Naive thymus-derived CD4-positive, alpha-beta T cell (primary cell): ENCODE measurements around the gene PIEZO2. TPM values are rescaled to one million over a fixed set of nuclear protein-coding genes. Genes with fewer than 3 reads are reported as not detected.

Experiments used
- ATAC-seq: fragments of 150-1000 bp; cut with Tn5 transposase; 2 replicates; pipeline ENCODE4 v1.10.0; 2021; ENCODE audit warnings: mild to moderate bottlenecking, moderate library complexity
- CTCF ChIA-PET: fragments of 350-600 bp; sonication (Branson Sonifier 250); formaldehyde crosslinking; loops from one replicate; lab custom pipeline; 2021; ENCODE audit warnings: antibody characterized with exemption; lab: Charles Lee
- POLR2A ChIA-PET: fragments of 350-600 bp; sonication (Branson Sonifier 250); formaldehyde crosslinking; loops from one replicate; lab custom pipeline; 2021; ENCODE audit warnings: antibody characterized with exemption, inconsistent platforms; lab: Charles Lee
- DNase-seq, 9 donors: peaks; one replicate each; pipeline versions ENCODE4 v3.0.0 to v3.0.0-alpha.2; 2020 to 2022; ENCODE audit warnings: mixed read lengths in 1 of 9
- H3K27ac ChIP-seq: one replicate; pipeline ENCODE4 v1.7.0; 2013; ENCODE audit warnings: mild to moderate bottlenecking, low read depth, low read length, moderate library complexity
- H3K27me3 ChIP-seq, 2 donors: one replicate each; pipeline ENCODE4 v1.7.0; 2013; ENCODE audit warnings: low read length in 2 of 2, mild to moderate bottlenecking in 2 of 2, moderate library complexity in 2 of 2; ENCODE audit not compliant: control insufficient read depth in 2 of 2, insufficient read depth in 2 of 2
- H3K36me3 ChIP-seq, 3 experiments: 1 replicate in 2 of 3; 2 replicates in 1 of 3; pipeline ENCODE4 v1.7.0; 2013; ENCODE audit warnings: low read length in 3 of 3, mild to moderate bottlenecking in 3 of 3, moderate library complexity in 1 of 3; ENCODE audit not compliant: insufficient read depth in 3 of 3, control insufficient read depth in 2 of 3
- H3K4me1 ChIP-seq, 2 donors: one replicate each; pipeline ENCODE4 v1.7.0; 2013; ENCODE audit warnings: low read length in 2 of 2, mild to moderate bottlenecking in 2 of 2, moderate library complexity in 1 of 2; ENCODE audit not compliant: control insufficient read depth in 2 of 2, insufficient read depth in 2 of 2
- H3K4me3 ChIP-seq: 2 replicates; pipeline ENCODE4 v1.7.0; 2013; ENCODE audit warnings: mild to moderate bottlenecking, low read length
- H3K9me3 ChIP-seq, 3 experiments: 1 replicate in 2 of 3; 2 replicates in 1 of 3; pipeline ENCODE4 v1.7.0; 2013; ENCODE audit warnings: low read length in 3 of 3; ENCODE audit not compliant: control insufficient read depth in 2 of 3
- H3K27ac Mint-ChIP-seq, 9 donors: one replicate each; pipeline ENCODE4 v1.8.0; 2020 to 2022; ENCODE audit warnings: mixed read lengths in 9 of 9, mild to moderate bottlenecking in 8 of 9, moderate library complexity in 5 of 9, inconsistent platforms in 2 of 9
- H3K27me3 Mint-ChIP-seq, 5 donors: one replicate each; pipeline ENCODE4 v1.8.0; 2021 to 2022; ENCODE audit warnings: mixed read lengths in 5 of 5, mild to moderate bottlenecking in 1 of 5
- H3K36me3 Mint-ChIP-seq, 5 donors: one replicate each; pipeline ENCODE4 v1.8.0; 2020 to 2022; ENCODE audit warnings: mixed read lengths in 5 of 5, mild to moderate bottlenecking in 3 of 5, inconsistent platforms in 1 of 5
- H3K4me1 Mint-ChIP-seq, 7 donors: one replicate each; pipeline ENCODE4 v1.8.0; 2020 to 2022; ENCODE audit warnings: mixed read lengths in 7 of 7, mild to moderate bottlenecking in 3 of 7, inconsistent platforms in 1 of 7
- H3K4me3 Mint-ChIP-seq, 10 donors: one replicate each; pipeline ENCODE4 v1.8.0; 2020 to 2022; ENCODE audit warnings: mild to moderate bottlenecking in 10 of 10, mixed read lengths in 10 of 10, moderate library complexity in 6 of 10, inconsistent platforms in 2 of 10
- H3K9me3 Mint-ChIP-seq, 11 donors: one replicate each; pipeline ENCODE4 v1.8.0; 2020 to 2022; ENCODE audit warnings: mixed read lengths in 11 of 11, mild to moderate bottlenecking in 4 of 11, inconsistent platforms in 1 of 11, moderate library complexity in 1 of 11
- intact Hi-C, 2 donors: fragments of 100-400 bp; cut with micrococcal nuclease; formaldehyde crosslinking; loops; one replicate each; pipeline ENCODE4 v1.15.1; 2023
- polyA plus RNA-seq, 2 donors: library from polyadenylated mRNA; unstranded; fragments of 300-500 nt; fragmentation: Illumina TruSeq; gene quantifications; one replicate each; pipeline ENCODE4 v1.2.3, GENCODE V29; 2021
- total RNA-seq, 6 experiments: library from RNA in 5 of 6; stranded (reverse) in 5 of 6; gene quantifications; 1 replicate in 5 of 6; 2 replicates in 1 of 6; pipeline ENCODE4 v1.2.3 and lab custom pipeline; 2021 to 2026

Gene PIEZO2
- total and polyA plus RNA-seq, 7 experiments from 2014 or later, result not detected

DNA sequence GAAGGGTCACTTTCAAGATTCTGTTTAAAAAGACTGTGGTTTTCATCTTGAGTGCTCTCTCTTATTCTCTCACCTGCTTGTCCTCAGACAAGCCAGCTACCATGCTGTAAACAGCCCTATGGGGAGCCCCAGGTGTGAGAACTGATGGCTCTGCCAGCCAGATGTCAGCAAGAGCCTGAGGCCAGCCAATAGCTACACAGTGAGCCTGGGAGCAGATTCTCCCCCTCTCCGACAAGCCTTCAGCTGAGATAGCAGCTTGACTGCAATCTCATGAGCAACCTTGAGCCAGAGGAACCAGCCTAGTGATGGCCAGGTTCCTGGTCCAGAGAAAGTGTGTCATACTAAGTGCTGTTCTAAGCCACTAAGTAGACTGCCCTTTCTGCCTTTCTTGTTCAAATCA is 351.5 kb downstream of the PIEZO2 start:
- DNase-seq, result no peak
- ATAC-seq, result no peak
- no peak overlapping the region for H3K27ac Mint-ChIP-seq
- no peaks in the 10 kb centered on the region for H3K4me1 ChIP-seq
- no peaks in the 10 kb centered on the region for H3K27me3 ChIP-seq
- no peaks in the 10 kb centered on the region for H3K9me3 ChIP-seq
- intact Hi-C loops, result no loop called here
- ChIA-PET POLR2A (no interaction called here), CTCF (no interaction called here)
- H3K27ac ChIP-seq, result no peak overlapping the region
- H3K4me3 ChIP-seq, result no peak overlapping the region
- no peaks in the 10 kb centered on the region for H3K36me3 Mint-ChIP-seq
- no peaks in the 10 kb centered on the region for H3K36me3 ChIP-seq
- H3K4me1 Mint-ChIP-seq, result no peaks in the 10 kb centered on the region
- peaks cover 0 to 21% (median 5%) of the 10 kb centered on the region in 5 donors for H3K27me3 Mint-ChIP-seq
- no peak overlapping the region for H3K4me3 Mint-ChIP-seq
- peaks cover 0 to 2% (median 0%) of the 10 kb centered on the region in 11 donors for H3K9me3 Mint-ChIP-seq

- no peak overlapping the region for H3K4me3 Mint-ChIP-seq
These were observed 354.6 kb downstream of the PIEZO2 start for GRCh38 chr18:10794771-10795170.

DNA sequence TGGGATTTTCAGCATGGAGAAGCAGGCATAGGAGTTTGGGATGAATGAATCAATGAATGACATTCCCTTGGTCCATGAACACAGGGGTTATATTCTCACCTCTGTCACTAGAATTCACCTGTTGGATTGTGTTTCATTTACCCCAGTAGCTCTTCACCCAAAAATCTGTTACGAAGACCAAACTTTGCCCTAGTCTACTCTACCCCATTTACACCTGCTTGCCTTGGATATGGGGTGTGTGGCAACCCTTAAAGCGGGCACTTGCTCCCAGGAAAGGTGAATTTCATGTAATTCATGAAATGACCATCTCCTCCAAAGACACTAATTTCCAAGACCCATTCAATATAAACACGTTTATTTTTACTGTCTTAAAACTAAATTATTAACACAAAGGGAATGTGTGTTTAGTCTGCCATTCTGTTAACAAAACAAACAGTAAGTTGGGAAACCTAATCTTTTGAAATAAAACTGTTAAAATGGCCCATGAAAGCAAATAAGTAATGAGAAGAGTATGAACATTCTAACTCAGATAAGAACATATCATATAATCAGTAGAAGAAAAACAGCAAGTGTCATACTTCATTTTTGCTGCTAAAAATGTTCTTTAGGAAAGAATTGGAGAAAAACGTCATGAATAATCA is 355.5 kb downstream of the PIEZO2 start:
- H3K4me3 Mint-ChIP-seq, result no peak overlapping the region
- Histone ChIP-seq H3K27me3 (no peaks in the 10 kb centered on the region), H3K36me3 (no peaks in the 10 kb centered on the region), H3K9me3 (no peaks in the 10 kb centered on the region), H3K4me3 (no peak overlapping the region), H3K4me1 (no peaks in the 10 kb centered on the region), H3K27ac (no peak overlapping the region)
- DNase-seq, result no peak
- no peaks in the 10 kb centered on the region for H3K9me3 Mint-ChIP-seq
- H3K36me3 Mint-ChIP-seq, result no peaks in the 10 kb centered on the region
- H3K27ac Mint-ChIP-seq, result no peak overlapping the region
- intact Hi-C loops, result no loop called here
- peaks cover 0 to 4% (median 3%) of the 10 kb centered on the region in 7 donors for H3K4me1 Mint-ChIP-seq
- ChIA-PET POLR2A (no interaction called here), CTCF (no interaction called here)
- no peak for ATAC-seq
- H3K27me3 Mint-ChIP-seq, result peaks cover 5 to 31% (median 14%) of the 10 kb centered on the region in 5 donors

More at GRCh38 chr18:10794771-10795170, 354.6 kb downstream of the PIEZO2 start:
- H3K9me3 ChIP-seq, result no peaks in the 10 kb centered on the region
- intact Hi-C loops, result no loop called here
- no peaks in the 10 kb centered on the region for H3K4me1 ChIP-seq
- no peaks in the 10 kb centered on the region for H3K36me3 ChIP-seq
- H3K9me3 Mint-ChIP-seq, result peaks cover 0 to 2% (median 0%) of the 10 kb centered on the region in 11 donors
- no peak overlapping the region for H3K27ac Mint-ChIP-seq
- ChIA-PET POLR2A (no interaction called here), CTCF (no interaction called here)
- ATAC-seq (no peak), DNase-seq (no peak)
- no peak overlapping the region for H3K27ac ChIP-seq
- peaks cover 5 to 31% (median 14%) of the 10 kb centered on the region in 5 donors for H3K27me3 Mint-ChIP-seq
- no peak overlapping the region for H3K4me3 ChIP-seq
- H3K27me3 ChIP-seq, result no peaks in the 10 kb centered on the region
- no peaks in the 10 kb centered on the region for H3K4me1 Mint-ChIP-seq
- no peaks in the 10 kb centered on the region for H3K36me3 Mint-ChIP-seq

- no peak overlapping the region for H3K27ac ChIP-seq
- no peak overlapping the region for H3K27ac Mint-ChIP-seq
- peaks cover 5 to 31% (median 14%) of the 10 kb centered on the region in 5 donors for H3K27me3 Mint-ChIP-seq
- ChIA-PET POLR2A (no interaction called here), CTCF (no interaction called here)
- no peak overlapping the region for H3K4me3 Mint-ChIP-seq
- H3K4me1 ChIP-seq, result no peaks in the 10 kb centered on the region
- no peaks in the 10 kb centered on the region for H3K9me3 Mint-ChIP-seq
- ATAC-seq, result no peak
- H3K9me3 ChIP-seq, result no peaks in the 10 kb centered on the region
- intact Hi-C loops, result no loop called here
- H3K4me3 ChIP-seq, result no peak overlapping the region
- DNase-seq, result no peak
- no peaks in the 10 kb centered on the region for H3K27me3 ChIP-seq
- no peaks in the 10 kb centered on the region for H3K36me3 Mint-ChIP-seq
- peaks cover 0 to 8% (median 4%) of the 10 kb centered on the region in 7 donors for H3K4me1 Mint-ChIP-seq
- H3K36me3 ChIP-seq, result no peaks in the 10 kb centered on the region
These were observed 357.2 kb downstream of the PIEZO2 start for GRCh38 chr18:10792181-10792580.

DNA sequence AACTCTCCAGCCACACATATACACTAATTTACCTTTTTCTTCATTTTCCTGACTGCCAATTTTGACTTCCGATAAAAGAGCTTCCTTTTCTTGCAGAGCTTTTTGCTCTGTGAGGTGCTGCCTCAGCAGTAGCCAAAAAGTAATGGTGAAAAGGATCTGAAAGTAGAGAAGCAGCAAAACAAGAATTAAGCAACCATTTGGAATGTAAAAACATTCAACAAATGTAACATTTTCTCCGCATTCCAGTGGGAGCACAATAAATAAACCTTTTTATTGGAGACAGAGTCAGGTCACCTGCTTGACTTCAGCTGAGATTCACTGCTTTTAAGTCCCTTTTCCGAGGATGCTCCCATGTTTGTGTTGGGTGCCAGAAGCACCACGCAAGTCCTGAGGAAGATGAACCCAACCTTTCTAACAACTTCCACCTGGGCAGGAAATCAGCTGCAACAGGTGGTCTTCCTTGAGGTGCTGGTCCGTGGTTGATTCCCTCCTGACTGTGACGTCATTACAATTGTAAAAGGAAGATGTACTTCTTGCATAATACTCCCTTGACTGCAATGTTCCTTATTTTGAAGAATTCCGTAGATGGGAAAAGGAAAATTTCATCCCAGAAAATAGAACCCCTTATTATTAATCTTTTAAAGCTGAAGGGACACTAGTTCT is 358.1 kb downstream of the PIEZO2 start:
- peaks cover 5 to 30% (median 14%) of the 10 kb centered on the region in 5 donors for H3K27me3 Mint-ChIP-seq
- ChIA-PET CTCF (interaction anchor here (0.7 kb wide), 1 partner anchor 9 kb away, joined by 3 read pairs; no protein-coding TSS in a partner anchor), POLR2A (interaction anchor here (0.6 kb wide), 1 partner anchor 15 kb away, joined by 3 read pairs; no protein-coding TSS in a partner anchor)
- intact Hi-C loops, result no loop called here
- H3K4me3 Mint-ChIP-seq, result no peak overlapping the region
- no peak overlapping the region for H3K27ac ChIP-seq
- no peaks in the 10 kb centered on the region for H3K9me3 Mint-ChIP-seq
- no peaks in the 10 kb centered on the region for H3K9me3 ChIP-seq
- no peak for DNase-seq
- ATAC-seq, result no peak
- H3K4me3 ChIP-seq, result no peak overlapping the region
- H3K4me1 ChIP-seq, result no peaks in the 10 kb centered on the region
- no peaks in the 10 kb centered on the region for H3K36me3 ChIP-seq
- no peaks in the 10 kb centered on the region for H3K36me3 Mint-ChIP-seq
- H3K4me1 Mint-ChIP-seq, result peaks cover 0 to 9% (median 5%) of the 10 kb centered on the region in 7 donors
- no peaks in the 10 kb centered on the region for H3K27me3 ChIP-seq
- H3K27ac Mint-ChIP-seq, result no peak overlapping the region

GRCh38 chr18:10789180-10789579 is 360.2 kb downstream of the PIEZO2 start:
- DNase-seq (no peak), ATAC-seq (no peak)
- H3K27ac ChIP-seq, result no peak overlapping the region
- ChIA-PET POLR2A (no interaction called here), CTCF (no interaction called here)
- H3K36me3 ChIP-seq, result no peaks in the 10 kb centered on the region
- H3K9me3 ChIP-seq, result no peaks in the 10 kb centered on the region
- H3K36me3 Mint-ChIP-seq, result no peaks in the 10 kb centered on the region
- H3K4me3 ChIP-seq, result no peak overlapping the region
- H3K4me3 Mint-ChIP-seq, result no peak overlapping the region
- intact Hi-C loops, result loop anchor here (5.0 kb wide), 3 partner anchors 227 to 877 kb away; partner anchors contain the start of gene VAPA (in 1 of the 2)
- peaks cover 0 to 9% (median 5%) of the 10 kb centered on the region in 7 donors for H3K4me1 Mint-ChIP-seq
- H3K27ac Mint-ChIP-seq, result no peak overlapping the region
- H3K27me3 Mint-ChIP-seq, result peaks cover 8 to 50% (median 27%) of the 10 kb centered on the region in 5 donors
- H3K4me1 ChIP-seq, result no peaks in the 10 kb centered on the region
- H3K9me3 Mint-ChIP-seq, result no peaks in the 10 kb centered on the region
- H3K27me3 ChIP-seq, result no peaks in the 10 kb centered on the region
